ENCODE results near the gene CPXM1. TPM values are rescaled to one million over a fixed set of nuclear protein-coding genes. Genes with fewer than 3 reads are reported as not detected.
"Not testable (repeated sequence)": the region's sequence is repeated elsewhere in the genome, so short reads cannot be mapped to it uniquely, and the experiment has no call there.

CPXM1 gene
- polyA plus RNA-seq (ENCODE audit: insufficient read length in 10 of 10) = 10 to 100 TPM; 39.6 to 68.0 (median 52.1) TPM
- long read RNA-seq, donor 1, transcript CPXM1-201 (14 exons, 2,391 nt) = major isoform, 13 of 21 reads
- long read RNA-seq, donor 1, partial matches to known transcripts = 8 of 21 reads
- long read RNA-seq, donor 1, other reads (novel, unspliced or antisense) = 0 of 21 reads
- long read RNA-seq, donor 2, transcript CPXM1-201 (14 exons, 2,391 nt) = major isoform, 6 of 11 reads
- long read RNA-seq, donor 2, partial matches to known transcripts = 5 of 11 reads
- long read RNA-seq, donor 2, other reads (novel, unspliced or antisense) = 0 of 11 reads
- long read RNA-seq, donor 3 = 0 reads
- long read RNA-seq, donor 4, transcript CPXM1-201 (14 exons, 2,391 nt) = major isoform, 8 of 22 reads
- long read RNA-seq, donor 4, partial matches to known transcripts = 14 of 22 reads
- long read RNA-seq, donor 4, other reads (novel, unspliced or antisense) = 0 of 22 reads
- long read RNA-seq, donor 5, transcript CPXM1-201 (14 exons, 2,391 nt) = major isoform, 11 of 23 reads
- long read RNA-seq, donor 5, partial matches to known transcripts = 12 of 23 reads
- long read RNA-seq, donor 5, other reads (novel, unspliced or antisense) = 0 of 23 reads
- long read RNA-seq, donor 6, transcript CPXM1-201 (14 exons, 2,391 nt) = major isoform, 17 of 28 reads
- long read RNA-seq, donor 6, partial matches to known transcripts = 11 of 28 reads
- long read RNA-seq, donor 6, other reads (novel, unspliced or antisense) = 0 of 28 reads
- long read RNA-seq, donor 7, transcript CPXM1-201 (14 exons, 2,391 nt) = major isoform, 17 of 24 reads
- long read RNA-seq, donor 7, partial matches to known transcripts = 7 of 24 reads
- long read RNA-seq, donor 7, other reads (novel, unspliced or antisense) = 0 of 24 reads
- long read RNA-seq, donor 8, transcript CPXM1-201 (14 exons, 2,391 nt) = major isoform, 7 of 18 reads
- long read RNA-seq, donor 8, partial matches to known transcripts = 11 of 18 reads
- long read RNA-seq, donor 8, other reads (novel, unspliced or antisense) = 0 of 18 reads
- long read RNA-seq, donor 9 = 0 reads

GRCh38 chr20:2800521-2801285, at the start of gene CPXM1:
TSS of gene CPXM1 (minus strand) at chr20:2800627. CDS start at chr20:2800572, 55 bp downstream.
- peak; percentile 8 to 82 (median 55) for DNase-seq

DNA sequence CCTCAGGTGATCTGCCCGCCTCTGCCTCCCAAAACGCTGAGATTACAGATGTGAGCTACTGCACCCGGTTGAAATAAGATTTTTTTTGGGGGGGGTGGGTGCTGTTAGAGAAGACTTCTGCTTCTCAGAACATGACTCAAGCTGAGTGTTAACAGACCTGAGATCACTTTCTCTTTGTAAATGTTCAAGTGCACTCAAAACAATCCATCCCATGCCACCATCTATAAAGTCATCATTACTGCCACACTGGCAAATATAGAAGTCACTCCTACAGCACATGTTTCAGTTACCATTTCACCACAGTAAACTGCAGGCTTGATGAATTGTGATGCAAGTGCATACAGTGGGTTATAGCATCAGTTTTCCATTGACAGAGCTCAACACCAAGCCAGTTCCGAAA, 49.1 kb upstream of the CPXM1 start:
- DNase-seq = no peak

DNA sequence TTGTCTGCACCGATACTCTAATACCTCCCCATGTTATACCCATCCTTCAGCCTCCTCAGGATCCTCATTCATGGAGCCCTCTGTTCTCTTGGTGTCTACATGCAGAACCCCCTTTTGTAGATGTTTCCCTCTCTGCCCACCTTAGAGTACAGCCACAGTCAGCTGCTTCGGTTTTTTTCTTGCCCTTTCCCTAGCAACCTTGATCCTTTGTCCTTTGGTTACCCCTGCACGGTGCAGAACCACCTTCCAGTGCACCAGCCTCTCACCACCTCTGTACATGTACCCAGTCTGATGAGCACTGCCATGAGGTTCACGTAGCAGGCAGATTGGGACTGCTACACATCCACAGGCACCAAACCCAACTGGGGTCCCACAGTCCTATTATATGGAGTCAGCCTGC, 47.4 kb upstream of the CPXM1 start:
- no peak for DNase-seq

DNA sequence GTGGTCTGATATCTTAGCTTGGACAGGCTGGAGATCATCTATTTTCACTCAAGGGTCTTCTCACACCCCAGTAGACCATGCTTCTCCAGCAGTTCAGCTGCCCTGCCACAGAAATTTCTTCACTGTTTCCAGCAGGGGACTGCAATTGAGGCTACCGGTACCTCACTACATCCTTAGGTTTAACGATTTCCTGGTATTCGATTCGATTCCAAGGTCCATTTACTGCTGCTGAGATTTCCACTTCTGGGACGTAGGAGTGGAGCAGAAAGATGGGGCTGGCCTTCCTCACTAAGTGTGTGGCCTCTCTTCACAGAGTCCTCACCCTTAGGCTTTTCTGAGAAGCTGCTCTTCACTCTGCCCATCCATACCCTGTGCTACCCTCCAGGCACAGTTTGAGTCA, 46.3 kb upstream of the CPXM1 start:
- no peak for DNase-seq

- DNase-seq = no peak
Measured at GRCh38 chr20:2845607-2846006, 45.2 kb upstream of the CPXM1 start.

- DNase-seq = peak; percentile 43 to 90 (median 78)
Measured at GRCh38 chr20:2840967-2841531, 40.6 kb upstream of the CPXM1 start.

DNA sequence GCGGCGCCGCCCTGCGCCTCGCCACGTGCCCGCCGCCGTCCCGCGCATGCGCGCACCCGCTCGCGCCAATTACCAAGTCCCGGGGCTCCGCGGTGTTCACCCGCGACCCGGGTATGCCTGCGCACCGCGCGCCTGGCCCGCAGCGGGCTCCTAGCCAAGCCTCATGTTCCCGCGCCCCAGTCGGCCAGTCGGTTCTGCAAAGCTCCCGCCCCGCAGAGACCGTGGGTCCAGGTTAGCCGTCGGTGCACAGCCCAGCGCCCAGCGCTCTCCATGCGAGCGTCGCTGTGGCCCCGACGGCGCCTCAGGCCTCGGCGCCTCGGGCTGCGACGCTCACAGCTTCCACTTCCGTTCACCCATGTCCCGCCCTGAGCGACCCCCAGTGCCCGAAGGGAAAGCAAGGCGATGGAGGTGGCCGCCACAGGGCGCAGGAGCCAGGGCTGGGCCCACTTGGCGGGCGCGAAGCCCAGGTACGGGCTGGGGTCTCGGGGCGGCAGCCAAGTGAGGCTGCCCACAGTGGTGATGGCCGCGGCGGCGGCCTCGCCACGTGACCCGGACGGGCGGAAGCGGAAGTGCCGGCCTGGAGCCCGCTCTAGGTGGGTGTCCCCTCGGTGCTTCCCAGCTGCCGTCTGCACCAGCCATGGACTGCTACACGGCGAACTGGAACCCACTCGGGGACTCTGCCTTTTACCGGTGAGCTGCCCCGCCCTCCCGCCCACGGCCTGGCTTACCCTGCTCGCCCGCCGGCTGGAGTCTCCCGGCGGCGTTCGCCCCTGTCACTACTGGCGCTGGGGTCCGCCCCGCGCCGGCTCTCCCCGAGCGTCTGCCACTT, 39.9 kb upstream of the CPXM1 start, which contains the start of the genes PCED1A and VPS16:
PCED1A (minus strand) TSS at position 518 of the 829 bp plus-strand sequence. CDS start 743 bp downstream, outside the sequence.
VPS16 (plus strand) TSS at position 608 of the 829 bp plus-strand sequence; CDS start at position 638, 30 bp downstream.
- peak; percentile 85 to 97 (median 92) for DNase-seq

DNA sequence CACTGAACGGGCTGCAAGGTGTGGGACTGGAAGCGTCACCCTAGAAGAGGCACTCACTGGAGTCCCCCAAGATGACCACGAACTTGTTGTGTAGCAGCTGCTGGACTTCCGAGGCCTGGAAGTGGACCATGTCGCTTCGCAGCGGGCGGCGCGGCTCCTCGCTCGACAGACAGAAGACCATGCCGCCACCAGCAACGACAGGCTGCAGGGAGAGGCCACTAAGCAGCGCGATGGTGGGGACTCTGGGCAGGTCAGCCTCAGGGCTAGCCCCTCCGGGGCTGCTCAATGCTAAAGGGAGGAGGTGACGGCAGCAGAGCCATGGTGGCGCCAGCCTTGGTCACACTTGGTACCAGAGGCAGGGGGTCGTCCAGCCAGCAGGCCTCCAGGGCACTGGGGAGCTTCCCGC, 39.3 kb upstream of the CPXM1 start:
- no peak for DNase-seq

GRCh38 chr20:2838847-2839671, 38.6 kb upstream of the CPXM1 start:
- DNase-seq = no peak

GRCh38 chr20:2838170-2838797, 37.9 kb upstream of the CPXM1 start:
- DNase-seq = no peak

DNA sequence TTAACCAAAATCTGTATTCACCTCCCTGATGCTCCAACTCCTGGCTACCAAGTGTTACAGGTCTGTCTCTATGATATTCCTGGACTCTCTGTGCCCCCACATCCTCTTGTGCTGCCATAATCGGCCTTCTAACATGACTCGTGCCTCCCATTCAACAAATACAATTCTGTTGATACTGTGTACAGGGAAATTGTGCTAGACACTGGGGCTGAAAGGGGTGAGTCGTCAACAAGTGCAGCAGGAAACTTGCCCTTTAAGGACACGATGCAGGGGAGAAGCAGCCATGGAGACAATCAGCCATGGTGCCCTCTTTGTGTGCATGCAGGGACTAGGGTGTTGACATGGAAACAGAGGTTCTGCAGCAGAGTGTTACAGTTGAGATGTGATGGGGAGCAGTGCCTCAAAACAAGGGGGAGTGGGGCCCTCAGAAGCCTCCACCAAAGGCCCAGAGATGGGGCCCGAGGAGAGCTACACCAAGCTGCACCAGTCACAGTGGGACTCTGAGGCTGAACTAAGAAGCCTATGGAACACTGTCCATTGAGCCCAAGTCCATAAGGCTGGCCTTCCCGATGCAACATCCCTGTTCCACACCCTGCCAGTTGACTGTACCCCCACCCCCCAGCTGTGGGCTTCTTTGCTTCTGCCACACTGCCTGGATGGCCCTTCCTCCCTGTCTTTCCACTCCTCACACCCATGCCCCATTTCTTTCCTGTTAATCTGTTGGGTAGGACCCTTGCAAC, 37.0 kb upstream of the CPXM1 start:
- DNase-seq = no peak

DNA sequence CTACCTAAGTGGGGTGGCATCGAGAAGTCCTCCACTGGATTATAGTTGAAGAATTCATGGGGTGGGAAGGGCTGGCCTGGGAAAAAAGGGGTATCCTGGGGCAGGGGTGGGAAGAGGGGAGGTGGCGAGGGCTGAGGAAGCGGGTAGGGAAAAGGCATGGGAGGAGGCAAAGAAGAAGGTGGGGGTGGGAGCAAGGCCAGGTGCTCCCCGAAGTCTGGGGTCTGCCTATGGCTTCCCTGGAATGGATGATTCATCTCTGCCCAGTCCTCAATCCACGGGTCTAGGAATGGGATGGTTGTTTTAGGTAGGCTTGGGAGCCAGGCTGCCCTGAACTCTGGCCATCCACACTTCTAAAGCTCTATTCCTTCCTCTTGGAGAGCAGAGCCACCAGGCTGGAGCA, 35.6 kb upstream of the CPXM1 start:
- DNase-seq = no peak

GRCh38 chr20:2835331-2835796, 34.9 kb upstream of the CPXM1 start:
- DNase-seq = no peak

DNA sequence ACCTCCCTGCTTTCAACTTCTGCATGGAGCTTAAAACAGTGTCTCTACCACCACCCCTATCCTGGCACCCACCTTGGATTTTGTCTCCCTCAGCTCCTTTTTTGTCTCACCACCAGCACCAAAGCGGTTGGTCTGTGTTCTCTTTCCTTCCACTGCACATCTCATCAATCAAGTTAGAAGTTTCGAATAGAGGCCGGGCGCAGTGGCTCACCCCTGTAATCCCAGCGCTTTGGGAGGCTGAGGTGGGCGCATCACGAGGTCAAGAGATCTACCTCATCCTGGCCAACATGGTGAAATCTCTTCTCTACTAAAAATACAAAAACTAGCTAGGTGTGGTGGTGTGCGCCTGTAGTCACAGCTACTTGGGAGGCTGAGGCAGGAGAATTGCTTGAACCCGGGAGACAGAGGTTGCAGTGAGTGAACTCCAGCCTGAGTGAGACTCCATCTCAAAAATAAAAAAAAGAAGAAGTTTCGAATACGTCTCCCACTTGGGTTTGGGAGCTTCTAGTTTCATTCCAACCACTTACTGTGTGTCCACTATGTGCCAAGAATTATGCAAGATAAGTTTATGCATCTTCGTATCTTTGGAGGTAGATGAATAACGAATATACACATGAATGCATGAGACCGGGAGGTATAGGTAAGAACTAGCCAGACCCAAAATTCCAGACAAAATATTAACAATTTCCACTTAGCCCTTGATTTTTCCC, 34.1 kb upstream of the CPXM1 start:
- no peak for DNase-seq

DNA sequence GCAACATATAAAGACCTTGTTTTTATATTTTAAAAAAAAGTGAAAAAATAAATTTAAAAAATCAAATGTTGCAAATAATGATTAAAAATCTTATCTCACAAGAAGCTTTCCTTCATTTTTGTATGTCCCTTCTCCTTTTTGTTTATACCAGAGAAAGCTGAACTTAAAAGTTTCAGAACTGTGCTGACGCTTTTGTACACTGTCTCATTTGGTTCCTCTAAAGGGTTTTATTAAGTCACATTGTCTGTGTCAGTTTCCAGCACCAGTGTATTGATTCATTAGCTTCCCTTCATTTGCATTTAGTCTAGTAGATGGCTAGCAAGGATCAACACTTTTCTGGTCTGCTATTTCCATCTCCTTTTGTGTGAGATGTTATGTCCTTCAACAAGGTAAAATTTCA, 33.3 kb upstream of the CPXM1 start:
- no peak for DNase-seq

- not testable (repeated sequence) for DNase-seq
Measured at GRCh38 chr20:2831206-2831605, 30.8 kb upstream of the CPXM1 start.

- no peak for DNase-seq
Measured at GRCh38 chr20:2829376-2829775, 28.9 kb upstream of the CPXM1 start.

Measured in muscle of back (tissue), 13 donors.